Measurements from ENCODE around the gene CXCL14.

The CXCL14 gene

DNA sequence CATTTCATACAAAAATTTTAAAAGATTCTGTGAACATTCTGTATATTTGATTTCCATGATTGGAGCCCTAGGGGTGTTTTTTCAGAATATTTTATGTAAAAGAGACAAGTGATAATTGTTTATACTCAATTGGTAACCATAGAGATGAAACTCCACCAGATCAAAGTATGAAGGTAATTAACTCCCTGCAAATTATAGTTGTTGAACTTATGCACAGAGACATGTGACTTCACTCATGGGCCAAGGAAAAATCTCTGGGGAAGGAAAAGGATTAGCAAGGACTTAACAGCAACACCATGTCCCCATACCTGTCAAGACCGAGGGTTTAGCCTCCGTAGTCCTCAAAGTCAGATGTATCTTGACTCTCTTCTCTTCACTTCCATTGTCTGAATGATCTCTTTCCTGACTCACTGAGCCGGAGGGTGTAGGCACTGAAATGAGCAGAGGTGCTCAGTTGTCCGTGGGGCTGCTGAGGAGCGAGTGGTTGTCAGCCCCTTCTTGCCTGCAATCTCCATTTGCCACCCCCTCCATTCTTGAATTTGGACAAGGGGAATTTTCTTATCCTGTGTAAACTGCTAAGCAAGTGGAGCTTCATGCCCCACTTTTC lies 17.5 kb upstream of the CXCL14 start:
- no peak for DNase-seq (ENCODE audit: low read depth)

DNA sequence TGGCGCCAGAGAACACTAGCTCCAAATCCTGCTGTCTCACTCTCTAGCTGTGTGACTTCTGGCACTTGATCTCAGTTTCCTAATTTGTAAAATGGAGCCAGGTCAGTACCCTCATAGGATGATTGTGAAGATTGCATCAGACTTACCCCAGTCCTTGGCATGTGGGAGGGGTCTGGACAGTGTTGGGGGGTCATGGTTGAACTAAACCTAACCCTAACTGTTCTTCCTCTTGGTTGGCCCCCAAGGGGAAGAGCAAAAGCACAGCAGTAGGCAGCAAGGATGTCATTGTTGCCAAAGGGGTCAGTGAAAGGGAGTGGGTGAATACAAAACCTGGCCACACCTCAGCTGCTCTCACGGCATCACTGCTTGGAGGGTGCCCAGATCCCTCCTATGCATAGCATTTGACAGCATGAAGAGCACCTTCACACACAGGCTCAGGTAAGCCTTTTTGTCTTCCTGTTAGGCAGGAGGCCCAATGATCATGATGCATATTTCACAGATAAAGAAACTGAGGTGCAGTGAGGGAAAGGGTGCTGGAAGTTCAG lies 15.7 kb upstream of the CXCL14 start:
- no peak for DNase-seq (ENCODE audit: low read depth)

DNA sequence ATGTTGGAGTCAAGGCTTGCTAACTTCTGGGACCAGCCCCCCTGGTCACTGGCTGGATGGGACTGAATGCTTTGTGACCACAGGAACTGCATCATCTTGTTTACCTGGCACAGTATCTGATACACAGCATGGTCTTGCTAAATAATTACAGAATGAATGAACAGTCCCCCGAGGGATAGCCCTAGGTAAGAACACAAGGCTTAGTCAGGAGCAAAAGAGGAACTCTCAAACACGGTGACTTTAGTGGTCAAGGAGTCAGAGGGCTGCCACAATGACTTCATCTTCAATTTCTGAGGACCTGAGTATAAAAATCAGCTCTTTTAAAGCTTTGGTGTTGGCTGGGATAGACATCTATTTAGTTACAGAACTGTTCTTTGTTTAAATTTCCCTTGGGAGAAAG lies 15.1 kb upstream of the CXCL14 start:
- DNase-seq (ENCODE audit: low read depth): no peak

DNA sequence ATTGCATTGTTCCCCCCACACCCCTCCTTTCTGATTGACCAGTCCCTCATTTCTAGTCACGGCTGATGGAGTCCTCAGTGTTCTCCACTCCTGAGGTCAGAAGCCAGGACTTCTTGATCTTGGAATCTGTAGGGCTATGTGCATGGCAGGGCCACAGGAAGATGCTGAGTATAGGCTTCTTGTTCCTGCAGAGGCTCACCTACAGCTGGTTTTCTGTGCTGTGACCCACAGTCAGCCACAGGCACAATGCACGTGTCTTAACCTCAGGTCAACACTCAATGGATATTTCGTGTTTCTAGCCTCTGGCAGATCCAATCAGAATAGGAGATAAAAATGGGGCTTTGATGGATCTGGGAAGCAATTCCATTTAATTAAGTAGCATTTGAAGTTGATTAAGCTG lies 14.3 kb upstream of the CXCL14 start:
- DNase-seq (ENCODE audit: low read depth): no peak

DNA sequence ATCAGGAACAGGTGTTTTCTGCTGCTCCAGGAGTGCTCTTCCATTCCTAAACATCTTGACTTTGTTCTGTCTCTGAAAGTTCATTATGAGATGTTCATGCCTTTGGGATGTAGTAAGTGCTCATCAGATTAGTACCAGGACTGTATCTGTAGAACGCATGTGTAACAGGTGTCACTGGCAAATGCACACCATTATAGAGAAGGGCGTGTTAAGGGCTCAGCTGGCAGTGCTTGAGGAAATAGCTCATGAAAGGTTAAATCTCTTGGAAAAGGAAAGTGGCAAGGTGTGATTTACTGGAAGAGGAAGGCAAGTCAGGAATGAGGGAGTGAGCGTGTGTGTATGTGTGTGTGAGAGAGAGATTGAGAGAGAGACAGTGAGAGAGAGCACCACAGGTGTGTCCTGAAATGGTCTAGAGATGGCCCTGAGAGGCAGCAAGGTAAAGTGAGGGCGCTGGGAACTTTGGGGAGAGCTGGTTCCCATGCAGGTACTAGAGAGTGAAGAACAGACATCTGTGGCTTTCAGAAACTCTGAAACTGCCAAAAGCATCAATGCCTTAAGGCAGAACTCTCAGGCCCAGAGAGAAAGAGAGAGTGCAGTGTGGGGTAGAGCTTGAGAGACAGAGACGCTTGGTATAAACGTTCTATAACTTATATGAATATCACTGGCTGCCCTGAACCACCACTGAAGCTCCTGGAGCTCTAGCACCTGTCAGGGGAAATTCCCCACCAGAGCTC lies 13.7 kb upstream of the CXCL14 start:
- DNase-seq (ENCODE audit: low read depth): no peak

DNA sequence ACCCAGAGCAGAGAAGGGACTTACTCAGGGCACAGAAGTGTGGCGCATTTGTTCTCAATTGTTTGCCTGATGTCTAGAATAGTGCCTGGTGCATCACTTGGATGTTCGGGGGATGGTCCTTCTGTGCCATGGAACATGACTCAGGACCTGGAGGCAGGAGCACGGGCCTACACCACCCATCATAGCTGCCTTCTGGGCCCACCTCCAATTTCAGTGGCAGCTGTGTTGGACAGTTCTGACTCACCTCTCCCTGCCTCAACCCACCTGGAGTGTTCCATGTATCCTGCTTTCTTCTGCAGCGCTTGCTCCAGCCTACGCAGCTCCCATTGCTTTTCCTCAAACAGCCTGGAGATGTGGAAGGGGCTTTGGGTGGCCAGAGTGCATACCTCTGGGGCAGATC lies 12.5 kb upstream of the CXCL14 start:
- DNase-seq (ENCODE audit: low read depth): no peak

DNA sequence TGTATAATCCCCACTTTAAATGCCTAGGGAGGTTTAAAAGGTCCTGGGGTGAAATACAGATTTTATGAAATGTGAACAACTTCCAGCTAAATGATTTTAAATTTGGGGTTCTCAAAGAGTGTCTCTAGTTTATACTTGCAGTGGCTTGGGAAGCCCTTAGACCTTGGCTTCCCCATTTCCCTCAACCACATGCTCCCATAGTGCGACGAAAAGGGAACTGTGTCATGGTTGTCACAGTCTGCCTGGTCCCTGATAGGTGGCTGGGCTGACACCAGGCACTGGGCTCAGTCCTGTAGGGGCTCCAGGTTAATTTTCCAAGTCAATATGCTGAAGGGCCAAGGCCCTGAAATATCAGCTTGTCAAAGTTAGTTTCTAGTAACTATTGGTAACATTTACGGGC lies 10.4 kb upstream of the CXCL14 start:
- no peak for DNase-seq (ENCODE audit: low read depth)

DNA sequence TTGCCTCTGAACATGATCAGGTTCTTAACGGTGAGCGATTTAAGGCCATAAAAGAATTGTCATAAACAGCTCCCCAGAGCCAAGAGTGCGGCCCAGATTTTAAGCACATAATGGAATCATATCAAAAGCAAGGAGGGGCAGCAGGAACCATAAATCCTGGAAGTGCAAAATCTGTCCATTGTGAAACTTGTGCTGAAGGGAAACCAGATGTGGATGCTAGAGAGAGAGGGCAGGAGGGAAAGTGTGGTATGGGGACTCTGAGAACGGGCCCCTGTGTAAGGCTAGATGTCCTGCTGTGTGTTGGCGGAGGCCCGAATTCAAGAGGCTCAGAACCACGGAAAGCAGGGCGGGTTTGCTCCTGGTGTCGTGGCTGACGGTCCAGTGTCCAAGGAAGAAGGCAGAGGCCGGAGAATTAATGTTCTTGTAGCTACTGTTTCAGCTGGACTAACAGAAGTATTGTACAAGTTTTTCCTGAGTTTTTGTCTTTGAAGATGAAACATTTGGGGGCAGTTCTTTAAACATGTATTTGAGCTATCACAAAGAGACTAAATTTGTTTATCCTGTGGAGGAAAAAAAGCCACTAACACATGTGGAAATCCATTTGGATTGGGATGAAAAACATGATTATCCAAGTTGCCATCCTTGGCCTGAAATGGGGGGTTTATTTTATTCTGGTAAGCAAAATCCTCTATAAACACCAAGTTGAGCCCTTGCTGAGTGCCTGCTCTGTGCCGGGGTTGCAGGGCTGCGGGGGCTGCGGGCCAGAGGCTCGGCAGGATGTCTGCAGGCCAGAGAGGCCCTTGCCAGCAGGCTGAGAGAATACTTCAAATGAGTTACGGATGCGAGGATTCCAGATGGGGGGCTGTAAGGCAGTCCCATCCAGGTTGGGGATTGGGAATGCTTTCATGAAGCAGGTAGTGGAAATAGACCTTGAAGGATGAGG lies 9.2 kb upstream of the CXCL14 start:
- DNase-seq (ENCODE audit: low read depth): no peak

DNA sequence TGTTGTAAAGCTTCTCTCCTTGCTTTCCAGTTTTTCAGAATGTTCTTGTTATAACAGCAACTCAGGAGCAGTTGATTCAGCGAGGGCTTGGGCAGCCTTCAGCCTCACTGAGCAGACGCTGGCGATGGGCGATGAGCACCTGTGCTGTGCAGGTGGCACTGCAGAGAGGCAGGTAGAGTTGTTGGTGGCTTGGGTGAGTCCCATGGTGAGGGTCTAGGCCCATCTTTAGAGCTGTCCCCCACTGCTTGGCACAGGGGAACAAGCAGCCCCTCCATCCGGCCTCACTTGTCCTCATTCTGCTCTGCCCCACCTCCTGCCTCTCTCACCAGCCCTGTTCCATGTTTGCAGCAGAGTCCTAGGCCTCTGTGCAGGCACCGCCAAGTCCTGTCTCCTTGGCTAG lies 6.1 kb upstream of the CXCL14 start:
- DNase-seq (ENCODE audit: low read depth): no peak

DNA sequence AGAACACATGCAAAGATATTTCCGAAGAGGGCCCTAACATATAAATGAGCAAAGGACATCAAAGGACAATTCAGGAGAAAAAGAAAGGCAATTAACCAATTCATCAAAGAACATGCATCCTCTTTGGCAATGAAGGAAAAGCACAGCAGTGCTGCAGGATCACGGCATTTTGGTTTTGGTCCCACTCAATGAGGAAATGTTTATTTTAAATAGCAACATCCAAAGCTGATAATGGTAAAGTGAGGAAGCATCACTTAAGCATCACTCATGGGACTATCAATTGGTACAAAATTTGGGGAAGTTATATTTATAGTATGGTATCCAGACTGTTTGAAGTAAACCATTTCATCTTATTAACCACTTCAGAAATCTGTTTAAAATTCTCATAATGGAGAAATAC lies 5.5 kb upstream of the CXCL14 start:
- DNase-seq (ENCODE audit: low read depth): no peak

DNA sequence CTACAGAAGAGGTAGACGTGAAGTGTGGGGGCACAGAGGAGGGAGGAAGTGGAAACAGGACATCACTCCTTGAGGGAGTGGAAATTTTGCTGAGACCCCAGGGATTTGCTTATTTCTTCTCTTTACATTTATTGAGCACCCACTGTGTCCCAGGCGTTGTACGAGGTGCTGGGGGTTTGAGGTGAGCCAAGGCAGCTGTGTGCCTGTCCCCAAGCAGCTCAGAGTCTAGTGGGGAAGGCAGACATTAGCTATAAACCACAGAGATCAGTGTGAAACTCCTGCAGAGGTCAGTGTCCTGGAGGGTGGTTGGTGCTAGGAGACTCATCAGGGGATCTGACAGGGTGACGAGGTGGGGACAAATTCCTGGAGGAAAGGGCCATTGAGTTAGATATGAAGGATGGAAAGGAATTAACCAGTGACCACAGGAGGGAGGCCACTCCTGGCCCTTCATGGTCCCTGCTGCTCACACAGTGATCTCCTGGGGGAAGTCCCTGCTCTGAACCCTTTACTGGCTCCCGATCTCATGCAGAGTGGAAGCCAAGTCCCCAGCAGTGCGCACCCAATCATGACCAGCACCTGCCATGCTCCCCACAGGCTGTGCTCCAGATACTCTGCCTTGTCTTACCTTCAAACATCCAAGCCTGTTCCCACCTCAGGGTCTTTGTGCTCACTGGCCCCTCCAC lies 3.4 kb upstream of the CXCL14 start:
- no peak for DNase-seq (ENCODE audit: low read depth)

DNA sequence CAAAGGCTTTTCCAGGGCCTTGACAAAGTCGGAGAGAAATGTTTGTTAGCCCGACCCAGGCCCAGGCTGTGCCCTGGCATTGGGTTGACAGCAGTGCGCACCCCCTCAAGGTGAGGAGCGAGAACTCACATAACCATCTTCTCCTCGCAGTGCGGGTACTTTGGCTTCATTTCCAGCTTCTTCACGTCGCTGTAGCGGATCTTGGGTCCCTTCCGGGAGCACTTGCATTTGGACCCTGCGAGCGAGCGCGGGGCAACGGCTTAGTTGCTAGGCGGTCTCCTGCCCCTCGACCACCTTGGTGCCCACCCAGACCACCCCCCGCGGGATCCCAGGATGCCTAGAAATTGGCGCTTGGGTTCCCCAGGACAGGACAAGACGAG lies 496 bp downstream of the CXCL14 start:
- DNase-seq (ENCODE audit: low read depth): no peak

DNA sequence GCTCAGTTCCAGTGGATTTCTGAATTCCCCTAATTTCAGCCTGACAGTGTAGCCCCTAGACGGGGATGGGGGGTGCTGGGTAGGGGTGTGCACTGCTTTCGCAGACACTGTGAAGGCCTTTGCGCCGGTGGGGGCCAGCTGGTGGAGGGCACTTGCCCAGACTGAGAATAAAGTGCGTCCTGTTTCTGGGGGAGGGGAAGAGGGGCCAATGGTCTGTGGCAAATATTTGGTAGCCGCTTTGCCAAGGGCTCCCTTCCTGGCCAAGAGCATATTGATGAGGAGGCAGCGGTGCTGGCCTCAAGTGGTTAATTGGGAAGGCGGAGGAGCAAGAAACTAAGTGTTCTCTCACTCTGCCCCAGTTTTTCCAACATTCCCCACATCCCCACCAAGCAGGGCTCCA lies 1.4 kb downstream of the CXCL14 start:
- DNase-seq (ENCODE audit: low read depth): no peak

DNA sequence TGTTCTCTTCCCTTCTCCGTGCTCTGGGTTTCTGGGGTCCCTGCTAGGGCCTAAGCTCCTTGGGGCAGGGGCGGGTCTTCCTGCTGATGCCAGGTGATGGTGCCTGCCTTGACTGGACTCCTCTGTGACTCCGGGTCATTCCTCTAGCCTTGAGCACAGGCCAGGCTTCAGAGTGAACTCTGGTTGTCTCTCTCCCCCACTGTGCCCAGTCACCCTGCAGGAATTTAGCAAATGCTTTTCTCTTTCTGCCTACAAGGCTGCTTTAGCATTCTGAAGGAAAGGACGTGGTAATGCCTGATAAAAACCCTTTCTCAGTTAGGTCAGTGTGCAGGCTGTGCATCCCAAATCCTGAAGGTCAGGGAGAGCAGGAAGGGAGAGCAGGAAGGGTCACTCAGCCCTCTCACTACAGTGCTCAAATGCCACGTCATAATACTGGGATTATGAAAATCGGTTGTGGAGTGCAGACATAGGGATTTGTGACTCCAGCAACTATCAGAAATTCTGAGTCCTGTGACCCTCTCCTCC lies 2.7 kb downstream of the CXCL14 start:
- DNase-seq (ENCODE audit: low read depth): peak; percentile 80

DNA sequence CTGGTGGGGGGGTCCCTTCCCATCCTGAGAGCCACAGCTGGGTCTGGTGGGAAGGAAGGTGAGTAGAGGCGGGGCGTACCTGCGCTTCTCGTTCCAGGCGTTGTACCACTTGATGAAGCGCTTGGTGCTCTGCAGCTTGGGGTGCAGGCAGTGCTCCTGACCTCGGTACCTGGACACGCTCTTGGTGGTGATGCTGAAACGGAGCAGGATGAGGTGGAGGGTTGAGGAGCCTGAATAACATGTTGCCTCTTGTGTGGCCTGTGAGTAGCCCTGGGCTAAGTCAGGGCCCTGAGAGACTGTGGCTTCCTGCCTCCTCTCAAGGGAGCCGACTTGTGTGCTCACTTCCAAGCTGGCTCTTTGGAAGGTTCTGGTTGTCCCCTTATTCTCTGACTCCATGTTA lies 4.3 kb downstream of the CXCL14 start:
- DNase-seq (ENCODE audit: low read depth): no peak

DNA sequence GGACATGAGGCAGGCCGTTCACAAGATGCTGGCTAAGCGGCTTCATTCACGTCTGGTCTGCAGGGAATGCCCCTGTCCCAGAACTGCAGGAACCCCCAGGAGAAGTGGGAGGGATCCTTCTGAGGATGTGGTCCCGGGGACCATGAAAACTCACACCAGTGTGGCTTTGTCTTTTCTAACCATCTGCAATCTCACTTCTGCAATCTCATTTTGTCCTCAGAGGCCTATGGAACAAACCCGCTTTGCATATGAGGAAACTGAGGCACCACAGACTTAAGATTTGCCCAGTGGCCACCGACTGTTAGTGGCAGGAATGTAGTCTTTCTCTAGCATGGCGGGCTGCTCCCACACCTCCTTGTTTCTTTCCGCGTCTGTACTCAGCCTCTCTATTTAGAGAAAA lies 6.9 kb downstream of the CXCL14 start:
- no peak for DNase-seq (ENCODE audit: low read depth)

DNA sequence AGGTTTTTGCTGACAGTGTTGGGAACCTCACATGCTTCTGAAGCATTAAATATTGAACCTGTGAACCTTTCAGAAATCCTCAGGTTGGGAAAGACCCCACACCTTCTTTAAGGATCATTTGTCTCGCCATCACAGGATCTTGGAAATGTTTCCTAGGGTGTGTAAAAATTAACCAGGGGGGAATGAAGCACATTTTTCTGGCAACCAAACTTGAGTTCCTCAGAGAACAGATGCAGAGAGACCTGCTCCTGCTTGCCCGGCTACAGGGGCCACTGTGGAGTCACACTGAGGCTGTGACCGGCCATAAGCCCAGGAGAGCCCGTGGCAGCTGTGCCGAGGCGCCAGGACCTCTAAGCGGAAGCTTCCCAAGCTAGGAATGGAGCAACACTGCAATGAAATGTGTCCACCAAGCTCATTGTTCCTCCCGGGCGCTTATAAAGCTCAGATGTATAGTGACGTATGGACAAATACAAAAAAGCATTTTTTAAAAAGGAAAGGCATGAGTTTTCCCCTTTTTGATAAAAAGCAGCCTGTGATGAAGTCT lies 7.7 kb downstream of the CXCL14 start:
- no peak for DNase-seq (ENCODE audit: low read depth)

DNA sequence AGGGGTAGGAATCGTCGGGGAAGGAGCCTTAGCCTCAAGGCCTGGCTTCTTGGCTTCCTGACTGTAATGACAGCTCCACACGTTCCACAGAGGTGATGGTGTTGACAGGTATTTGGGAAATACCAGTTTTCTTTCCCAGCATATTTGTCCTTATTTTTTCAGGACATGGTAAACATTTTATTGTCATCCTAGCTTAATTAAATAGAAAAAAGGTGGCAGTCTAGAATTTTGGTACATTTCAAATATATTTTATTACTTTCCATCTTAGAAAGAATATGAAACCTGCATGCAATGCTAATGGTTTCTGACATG lies 8.4 kb downstream of the CXCL14 start:
- no peak for DNase-seq (ENCODE audit: low read depth)

DNA sequence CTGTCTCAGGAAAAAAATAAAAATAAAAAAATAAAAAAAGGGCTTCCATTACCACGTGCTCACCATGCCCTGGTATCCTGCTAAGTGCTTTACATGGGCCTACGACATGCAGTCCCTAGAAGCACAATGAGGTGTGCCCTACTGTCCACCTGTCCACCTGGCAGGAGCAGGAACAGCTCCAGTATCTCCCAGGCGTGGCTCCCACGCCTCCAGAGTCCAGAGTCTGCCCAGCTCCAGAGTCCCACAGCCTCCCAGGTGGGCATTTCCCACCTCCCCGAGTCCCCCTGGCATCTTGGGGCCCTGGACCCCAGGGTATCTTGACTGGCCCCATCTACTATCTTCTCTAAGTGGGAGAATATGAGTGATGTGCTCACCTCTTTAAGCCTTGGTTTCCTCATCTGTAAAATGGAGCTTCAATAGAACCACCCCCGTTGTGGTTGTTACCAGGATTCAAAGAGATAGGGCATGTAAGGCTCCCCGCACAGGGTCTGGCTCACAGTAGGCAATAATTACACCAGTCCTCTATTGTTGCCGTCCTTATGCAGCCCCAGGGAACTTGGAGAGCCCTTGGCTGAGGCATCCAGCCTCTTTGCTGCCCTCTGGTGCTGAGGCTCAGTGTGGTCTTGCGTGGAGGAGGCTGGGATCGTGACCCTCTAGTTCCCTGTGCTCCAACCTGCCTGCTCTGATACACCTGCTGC lies 8.9 kb downstream of the CXCL14 start:
- peak; percentile 49 for DNase-seq (ENCODE audit: low read depth)

DNA sequence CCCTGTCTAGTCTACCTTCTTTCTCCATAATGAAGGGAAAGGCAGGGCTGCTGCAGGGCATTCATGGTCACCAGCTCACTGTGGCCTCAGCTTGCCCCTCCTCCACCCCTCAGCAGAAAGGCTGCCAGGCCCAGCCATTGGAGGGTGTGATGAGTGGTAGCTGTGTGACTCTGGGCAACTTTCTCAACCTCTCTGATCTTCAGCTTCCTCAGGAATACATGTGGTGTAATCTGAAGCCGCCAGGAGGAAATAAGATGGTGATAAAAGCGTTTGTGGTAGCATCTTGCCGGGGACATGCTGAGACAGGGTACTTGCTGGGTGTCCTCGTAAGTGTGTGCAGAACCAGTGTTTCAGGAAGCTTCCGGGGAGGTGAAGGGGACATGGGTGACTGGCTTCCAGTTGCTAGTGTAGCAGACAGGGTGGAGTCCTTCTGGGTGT lies 9.8 kb downstream of the CXCL14 start:
- no peak for DNase-seq (ENCODE audit: low read depth)

DNA sequence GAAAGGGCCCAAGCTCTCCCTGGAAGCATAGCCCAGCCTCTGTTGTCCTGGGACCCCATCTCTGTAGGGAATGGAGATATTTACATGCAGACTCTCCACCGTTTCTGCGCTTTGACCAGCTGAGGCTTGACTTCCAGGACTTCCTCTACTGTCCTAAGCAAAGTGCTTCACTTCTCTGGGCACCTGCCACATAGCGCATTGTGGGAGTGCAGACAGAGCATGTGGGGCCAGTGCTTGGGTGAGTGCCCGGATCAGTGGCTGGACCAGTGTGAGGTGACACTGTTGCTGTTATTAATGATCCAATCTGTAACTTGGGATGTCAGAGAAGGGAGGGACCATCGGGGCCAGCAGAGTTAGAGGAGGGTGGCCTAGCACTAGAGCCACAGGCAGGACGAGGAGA lies 10.5 kb downstream of the CXCL14 start:
- DNase-seq (ENCODE audit: low read depth): no peak

All from EH (cell line).